GM23248 (cell line): ENCODE measurements around the gene UNC119. TPM values are rescaled to one million over a fixed set of nuclear protein-coding genes. Genes with fewer than 3 reads are reported as not detected.
"Not testable (repeated sequence)": the region's sequence is repeated elsewhere in the genome, so short reads cannot be mapped to it uniquely, and the experiment has no call there.

Experiments
- DNase-seq: peaks from one replicate; pipeline ENCODE4 v3.0.0-alpha.2; 2015
- H2AFZ ChIP-seq: fragments of 200-600 bp; sonication (generic); 2 replicates; pipeline ENCODE4 v1.6.1; 2016; ENCODE audit warnings: antibody characterized with exemption
- H3F3A ChIP-seq: fragments of 200-600 bp; sonication (generic); 2 replicates; pipeline ENCODE4 v1.6.1; 2016; ENCODE audit warnings: mild to moderate bottlenecking, antibody characterized with exemption, mixed run types; ENCODE audit not compliant: insufficient read depth
- H3K27ac ChIP-seq: fragments of 200-600 bp; sonication (generic); 2 replicates; pipeline ENCODE4 v1.5.1; 2016; ENCODE audit warnings: mild to moderate bottlenecking
- H3K27me3 ChIP-seq: fragments of 200-600 bp; sonication (generic); replicated peaks from 2 replicates; pipeline ENCODE4 v1.6.1; 2016; ENCODE audit warnings: mild to moderate bottlenecking; ENCODE audit not compliant: insufficient read depth
- H3K36me3 ChIP-seq: fragments of 200-600 bp; sonication (generic); 2 replicates; pipeline ENCODE4 v1.6.1; 2016; ENCODE audit warnings: low read depth, mild to moderate bottlenecking
- H3K4me1 ChIP-seq: fragments of 200-600 bp; sonication (generic); 2 replicates; pipeline ENCODE4 v1.6.1; 2016; ENCODE audit warnings: mild to moderate bottlenecking; ENCODE audit not compliant: insufficient read depth
- H3K4me2 ChIP-seq: fragments of 200-600 bp; sonication (generic); one replicate; pipeline ENCODE4 v1.6.1; 2016; ENCODE audit warnings: mild to moderate bottlenecking; ENCODE audit not compliant: unreplicated experiment
- H3K4me3 ChIP-seq: fragments of 200-600 bp; sonication (generic); 2 replicates; pipeline ENCODE4 v1.5.1; 2016; ENCODE audit warnings: mild to moderate bottlenecking
- H3K79me2 ChIP-seq: fragments of 200-600 bp; sonication (generic); 2 replicates; pipeline ENCODE4 v1.6.1; 2016; ENCODE audit warnings: mild to moderate bottlenecking; ENCODE audit not compliant: insufficient read depth
- H3K9ac ChIP-seq: fragments of 200-600 bp; sonication (generic); 2 replicates; pipeline ENCODE4 v1.6.1; 2016; ENCODE audit warnings: mild to moderate bottlenecking
- H3K9me2 ChIP-seq: fragments of 200-600 bp; sonication (generic); 2 replicates; pipeline ENCODE4 v1.6.1; 2016; ENCODE audit warnings: mixed run types, mild to moderate bottlenecking, moderate library complexity; ENCODE audit not compliant: insufficient read depth
- H3K9me3 ChIP-seq: fragments of 200-600 bp; sonication (generic); one replicate; pipeline ENCODE4 v1.6.1; 2017; ENCODE audit warnings: low read depth
- H4K20me1 ChIP-seq: fragments of 200-600 bp; sonication (generic); 2 replicates; pipeline ENCODE4 v1.6.0; 2016; ENCODE audit not compliant: insufficient read depth
- EZH2 ChIP-seq: fragments of 200-600 bp; sonication (generic); IDR thresholded peaks from 2 replicates; pipeline ENCODE4 v1.6.1; 2018; ENCODE audit warnings: antibody characterized with exemption, mild to moderate bottlenecking; ENCODE audit not compliant: insufficient read depth, poor library complexity, severe bottlenecking
- EZH2phosphoT487 ChIP-seq: fragments of 200-600 bp; sonication (generic); IDR thresholded peaks from 2 replicates; pipeline ENCODE4 v1.6.1; 2018; ENCODE audit warnings: antibody characterized with exemption, moderate library complexity, mild to moderate bottlenecking, low read depth; ENCODE audit not compliant: insufficient read depth
- WGBS, 2 experiments: methylation state at CpG; one replicate each; pipeline ENCODE4 v1.1.6; 2015 to 2017; ENCODE audit warnings: low lambda C conversion rate in 2 of 2, low coverage in 1 of 2; ENCODE audit errors: missing lambda C conversion rate in 2 of 2; 5-methylcytosine and 5-hydroxymethylcytosine counted together
- in situ Hi-C: fragments of 300-500 bp; cut with MboI; formaldehyde crosslinking; loops from 2 replicates; pipeline ENCODE4 v1.15.0; 2020
- polyA plus RNA-seq: library from polyadenylated mRNA; unstranded; fragments of >200 nt; fragmentation: Nextera tagmentation; extraction: Ambion mirVana; gene quantifications from 2 replicates; pipeline ENCODE4 v1.2.1, GENCODE V29; 2016
- total RNA-seq: library from RNA; depleted of rRNA; stranded (reverse); fragments of >200 nt; shearing (Covaris generic); gene quantifications from 2 replicates; pipeline ENCODE4 v1.2.3, GENCODE V29; 2014

The UNC119 gene
- total and polyA plus RNA-seq, 2 experiments from 2014 or later: 29.4 to 50.9 TPM

DNA sequence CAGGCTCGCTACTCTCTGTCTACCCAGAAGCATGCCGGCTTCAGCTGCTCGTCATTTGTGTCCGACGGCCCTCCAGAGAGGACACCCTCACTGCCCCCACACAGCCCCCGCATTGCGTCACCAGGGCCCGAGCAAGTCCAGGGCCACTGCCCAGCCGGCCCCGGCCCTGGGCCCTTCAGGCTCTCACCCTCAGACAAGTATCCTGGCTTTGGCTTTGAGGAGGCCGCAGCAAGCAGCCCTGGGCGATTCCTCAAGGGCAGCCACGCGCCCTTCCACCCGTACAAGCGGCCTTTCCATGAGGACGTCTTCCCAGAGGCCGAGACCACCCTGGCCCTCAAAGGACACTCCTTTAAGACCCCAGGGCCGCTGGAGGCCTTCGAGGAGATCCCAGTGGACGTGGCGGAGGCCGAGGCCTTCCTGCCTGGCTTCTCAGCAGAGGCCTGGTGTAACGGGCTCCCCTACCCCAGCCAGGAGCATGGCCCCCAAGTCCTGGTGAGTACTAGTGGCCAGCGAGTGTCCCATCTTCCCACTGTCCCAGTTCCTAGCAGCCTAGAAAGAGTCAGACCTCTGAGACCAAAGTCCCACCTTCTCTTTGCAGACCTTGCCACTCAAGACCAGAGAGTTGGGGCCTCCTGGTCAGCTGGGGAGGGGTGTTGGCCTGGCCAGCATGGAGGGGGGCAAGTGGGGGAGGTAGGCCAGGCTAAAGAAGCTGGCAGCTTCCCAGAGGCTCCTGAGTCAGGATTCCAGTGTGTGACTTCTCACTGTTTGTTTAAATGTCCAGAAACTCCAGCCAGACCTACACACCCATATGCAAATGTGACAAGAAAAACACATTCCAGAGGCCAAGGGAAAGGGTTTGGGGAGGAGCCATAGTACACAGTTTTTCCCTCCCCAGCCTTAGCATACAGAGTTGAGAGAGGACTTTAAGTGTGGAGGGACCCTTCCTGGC is 27.7 kb downstream of the UNC119 start:
- H3K4me2 ChIP-seq: no peak overlapping the region
- H2AFZ ChIP-seq: no peak overlapping the region
- TF ChIP-seq EZH2phosphoT487: no peak
- no peaks in the 10 kb centered on the region for H3K79me2 ChIP-seq
- no peak overlapping the region for H3K4me3 ChIP-seq
- H3K36me3 ChIP-seq: no peaks in the 10 kb centered on the region
- in situ Hi-C loops: no loop called here
- H3K9me3 ChIP-seq: no peaks in the 10 kb centered on the region
- DNase-seq: peak; percentile 78
- WGBS, 2 experiments: 85 to 86% methylated on average over 24 to 25 of the region's 25 CpGs
- H3K9me2 ChIP-seq: no peaks in the 10 kb centered on the region
- H3F3A ChIP-seq: no peaks in the 10 kb centered on the region
- no peak overlapping the region for H3K27ac ChIP-seq
- no peaks in the 10 kb centered on the region for H4K20me1 ChIP-seq
- H3K9ac ChIP-seq: no peak overlapping the region
- no peaks in the 10 kb centered on the region for H3K27me3 ChIP-seq
- H3K4me1 ChIP-seq: peaks cover 18% of the 10 kb centered on the region

GRCh38 chr17:28523876-28524275 is 28.5 kb downstream of the UNC119 start:
- DNase-seq: no peak
- Histone ChIP-seq H3K9me2 (no peaks in the 10 kb centered on the region), H3K36me3 (no peaks in the 10 kb centered on the region), H3F3A (no peaks in the 10 kb centered on the region), H3K9me3 (no peaks in the 10 kb centered on the region), H3K4me3 (no peak overlapping the region), H3K9ac (no peak overlapping the region), H3K4me1 (peaks cover 18% of the 10 kb centered on the region), H2AFZ (no peak overlapping the region), H3K27ac (no peak overlapping the region), H4K20me1 (no peaks in the 10 kb centered on the region), H3K4me2 (no peak overlapping the region), H3K79me2 (no peaks in the 10 kb centered on the region), H3K27me3 (no peaks in the 10 kb centered on the region)
- WGBS, 2 experiments: 70 to 71% methylated on average over 14 to 15 of the region's 15 CpGs
- TF ChIP-seq EZH2 (no peak), EZH2phosphoT487 (no peak)
- in situ Hi-C loops: no loop called here

DNA sequence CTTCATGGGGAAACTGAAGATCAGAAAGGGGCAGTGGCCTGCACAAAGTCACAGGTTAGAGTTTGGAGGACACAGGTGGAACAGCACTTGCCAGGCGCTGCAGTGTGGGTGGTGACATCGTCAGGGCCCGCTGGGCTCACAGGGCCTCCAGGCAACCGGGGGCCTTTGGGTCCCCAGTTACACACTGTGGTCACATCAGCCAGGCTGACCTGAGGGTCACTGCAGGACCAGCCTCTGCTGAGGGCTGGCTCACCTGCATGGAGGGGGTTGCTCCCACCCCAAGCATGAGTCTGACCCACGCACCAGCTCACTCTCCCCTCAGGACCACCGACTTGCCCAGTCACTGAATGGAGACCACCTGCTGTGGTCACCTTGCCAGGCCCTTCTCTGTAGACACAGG is 29.2 kb downstream of the UNC119 start:
- Histone ChIP-seq H2AFZ (no peak overlapping the region), H3K79me2 (no peaks in the 10 kb centered on the region), H3K9ac (no peak overlapping the region), H4K20me1 (no peaks in the 10 kb centered on the region), H3K4me1 (peaks cover 13% of the 10 kb centered on the region), H3K9me3 (no peaks in the 10 kb centered on the region), H3K36me3 (no peaks in the 10 kb centered on the region), H3K4me3 (no peak overlapping the region), H3K4me2 (no peak overlapping the region), H3K27ac (no peak overlapping the region), H3K9me2 (no peaks in the 10 kb centered on the region), H3K27me3 (no peaks in the 10 kb centered on the region), H3F3A (no peaks in the 10 kb centered on the region)
- in situ Hi-C loops: no loop called here
- TF ChIP-seq EZH2phosphoT487: no peak
- no peak for TF ChIP-seq EZH2
- 57 to 76% methylated on average over 6 of the region's 6 CpGs for WGBS, 2 experiments
- no peak for DNase-seq

DNA sequence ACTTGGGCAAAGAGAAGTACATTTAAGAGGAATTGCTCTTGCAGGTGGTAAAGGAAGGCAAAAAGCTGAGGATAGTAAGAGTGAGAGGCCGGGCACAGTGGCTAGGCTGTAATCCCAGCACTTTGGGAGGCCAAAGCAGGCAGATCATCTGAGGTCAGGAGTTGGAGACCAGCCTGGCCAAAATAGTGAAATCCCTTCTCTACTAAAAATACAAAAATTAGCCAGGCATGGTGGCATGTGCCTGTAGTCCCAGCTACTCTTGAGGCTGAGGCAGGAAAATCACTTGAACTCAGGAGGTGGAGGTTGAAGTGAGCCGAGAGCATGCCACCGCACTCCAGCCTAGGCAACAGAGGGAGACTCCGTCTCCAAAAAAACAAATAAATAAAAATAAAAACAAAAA is 30.1 kb downstream of the UNC119 start:
- H3K4me3 ChIP-seq, H3K9me2 ChIP-seq, H4K20me1 ChIP-seq, H3K4me1 ChIP-seq, H3K4me2 ChIP-seq, H3K27me3 ChIP-seq, H3K79me2 ChIP-seq, H3K36me3 ChIP-seq, DNase-seq, H3F3A ChIP-seq, H2AFZ ChIP-seq, in situ Hi-C loops, H3K27ac ChIP-seq, H3K9me3 ChIP-seq, H3K9ac ChIP-seq: not testable (repeated sequence)
- 78 to 80% methylated on average over 3 to 4 of the region's 4 CpGs for WGBS, 2 experiments
